Peyer's patch (tissue), 4 donors: ENCODE data around the gene HRH3. TPM values are rescaled to one million over a fixed set of nuclear protein-coding genes. Genes with fewer than 3 reads are reported as not detected.

ENCODE experiments used
- DNase-seq, 3 donors: peaks; one replicate each; pipeline ENCODE4 v3.0.0-alpha.2; 2017 to 2019
- H3K27ac ChIP-seq, 4 donors: fragments of 200-600 bp; sonication (generic); one replicate each; pipeline ENCODE4 v1.5.1; 2016 to 2019
- H3K27me3 ChIP-seq, 2 donors: fragments of 200-600 bp; sonication (generic); one replicate each; pipeline ENCODE4 v1.5.1; 2019
- H3K36me3 ChIP-seq, 3 donors: fragments of 200-600 bp; sonication (generic); one replicate each; pipeline ENCODE4 v1.5.1; 2016 to 2019
- H3K4me1 ChIP-seq, 4 donors: fragments of 200-600 bp; sonication (generic); one replicate each; pipeline ENCODE4 v1.5.1; 2016 to 2019
- H3K4me3 ChIP-seq, 4 donors: fragments of 200-600 bp; sonication (generic); 1 replicate in 3 of 4; 2 replicates in 1 of 4; pipeline ENCODE4 v1.5.1; 2016 to 2019; ENCODE audit warnings: mild to moderate bottlenecking in 1 of 4
- H3K9me3 ChIP-seq, 4 donors: fragments of 200-600 bp; sonication (generic); one replicate each; pipeline ENCODE4 v1.5.1; 2016 to 2019; ENCODE audit warnings: mild to moderate bottlenecking in 1 of 4
- CTCF ChIP-seq, 6 experiments: fragments of 450-650 bp in 4 of 6; fragments of 200-600 bp in 2 of 6; sonication (generic) in 1 of 6; IDR thresholded peaks; one replicate each; pipeline ENCODE4 v1.5.1; 2017 to 2019; ENCODE audit warnings: antibody characterized with exemption in 6 of 6, mild to moderate bottlenecking in 3 of 6, moderate library complexity in 1 of 6
- POLR2A ChIP-seq, 2 donors: fragments of 450-650 bp; IDR thresholded peaks; one replicate each; pipeline ENCODE4 v1.5.1; 2017; ENCODE audit warnings: antibody characterized with exemption in 2 of 2, mild to moderate bottlenecking in 2 of 2, moderate library complexity in 2 of 2
- total RNA-seq, 4 donors: library from RNA; depleted of rRNA; stranded (reverse); fragments of >200 nt; gene quantifications; one replicate each; pipeline ENCODE4 v1.1.0, GENCODE V29; 2016

HRH3 gene
- total RNA-seq, result under 1 TPM in 1 of 4 donors, not detected in 3; 0.27 TPM

GRCh38 chr20:62219992-62220665 is at the start of gene HRH3:
HRH3 (minus strand) TSS chr20:62220278; CDS start chr20:62219970, 308 bp downstream.
- no peaks in the 10 kb centered on the region for H3K9me3 ChIP-seq
- no peaks in the 10 kb centered on the region for H3K36me3 ChIP-seq
- peaks cover 2 to 30% of the 10 kb centered on the region in 2 donors for H3K27me3 ChIP-seq
- H3K27ac ChIP-seq, result no peak within 1 kb of the TSS
- H3K4me1 ChIP-seq, result peaks cover 0 to 14% (median 5%) of the 10 kb centered on the region in 4 donors
- peak in 1 of 3 donors; percentile 71 for DNase-seq
- H3K4me3 ChIP-seq, result peak within 1 kb of the TSS in 3 of 4 donors; percentile 43 to 51 (median 44)
- TF ChIP-seq POLR2A (IDR thresholded peaks at IDR 0.05) (no peak), CTCF (IDR thresholded peaks at IDR 0.05) (no peak)

- Histone ChIP-seq H3K4me1 (no peaks in the 10 kb centered on the region), H3K4me3 (no peak overlapping the region), H3K27me3 (no peaks in the 10 kb centered on the region), H3K36me3 (peaks cover 0 to 73% (median 0%) of the 10 kb centered on the region in 3 donors), H3K27ac (no peak overlapping the region), H3K9me3 (no peaks in the 10 kb centered on the region)
- TF ChIP-seq POLR2A (IDR thresholded peaks at IDR 0.05), result no peak
- no peak for TF ChIP-seq CTCF (IDR thresholded peaks at IDR 0.05)
- DNase-seq, result no peak
These were observed 49.8 kb upstream of the HRH3 start for GRCh38 chr20:62269871-62270270.

- Histone ChIP-seq H3K4me1 (no peaks in the 10 kb centered on the region), H3K27ac (no peak overlapping the region), H3K4me3 (no peak overlapping the region), H3K9me3 (no peaks in the 10 kb centered on the region), H3K36me3 (peaks cover 0 to 74% (median 0%) of the 10 kb centered on the region in 3 donors), H3K27me3 (no peaks in the 10 kb centered on the region)
- no peak for TF ChIP-seq CTCF (IDR thresholded peaks at IDR 0.05)
- no peak for TF ChIP-seq POLR2A (IDR thresholded peaks at IDR 0.05)
- no peak for DNase-seq
These were observed 49.3 kb upstream of the HRH3 start for GRCh38 chr20:62269378-62269777.

GRCh38 chr20:62268228-62268900 is 48.3 kb upstream of the HRH3 start:
- no peaks in the 10 kb centered on the region for H3K27me3 ChIP-seq
- H3K36me3 ChIP-seq, result peaks cover 0 to 74% (median 0%) of the 10 kb centered on the region in 3 donors
- no peaks in the 10 kb centered on the region for H3K4me1 ChIP-seq

GRCh38 chr20:62267543-62267942 is 47.5 kb upstream of the HRH3 start:
- Histone ChIP-seq H3K27ac (no peak overlapping the region), H3K36me3 (peaks cover 0 to 74% (median 0%) of the 10 kb centered on the region in 3 donors)

More at GRCh38 chr20:62268228-62268900, 48.3 kb upstream of the HRH3 start:
- Histone ChIP-seq H3K4me3 (no peak overlapping the region), H3K9me3 (no peaks in the 10 kb centered on the region), H3K27ac (no peak overlapping the region)
- no peak for DNase-seq
- TF ChIP-seq POLR2A (IDR thresholded peaks at IDR 0.05), result no peak
- no peak for TF ChIP-seq CTCF (IDR thresholded peaks at IDR 0.05)

More at GRCh38 chr20:62267543-62267942, 47.5 kb upstream of the HRH3 start:
- no peak for TF ChIP-seq POLR2A (IDR thresholded peaks at IDR 0.05)
- TF ChIP-seq CTCF (IDR thresholded peaks at IDR 0.05), result no peak
- no peaks in the 10 kb centered on the region for H3K27me3 ChIP-seq
- H3K9me3 ChIP-seq, result no peaks in the 10 kb centered on the region
- H3K4me1 ChIP-seq, result no peaks in the 10 kb centered on the region
- no peak overlapping the region for H3K4me3 ChIP-seq
- no peak for DNase-seq
